IMR-90 (cell line): Measurements from ENCODE around the gene MED12L. TPM values are rescaled to one million over a fixed set of nuclear protein-coding genes. Genes with fewer than 3 reads are reported as not detected.

Experiments
- ATAC-seq: fragments of 200-7000 bp; cut with Tn5 transposase; 2 replicates; pipeline ENCODE4 v1.9.1; 2020; ENCODE audit warnings: low read depth, mild to moderate bottlenecking, moderate library complexity
- BruUV-seq: library from RNA; stranded (reverse); fragments of 400-500 nt; replicated peaks from 2 replicates; lab custom pipeline; 2021; lab: Mats Ljungman, UMichigan
- CTCF ChIA-PET: fragments of 300-600 bp; formaldehyde crosslinking; extraction: SDS; loops from one replicate; lab custom pipeline; 2021; ENCODE audit warnings: antibody characterized with exemption; lab: Yijun Ruan, JAX
- POLR2A ChIA-PET: fragments of 300-600 bp; sonication (Branson Sonifier 250); formaldehyde crosslinking; loops from one replicate; lab custom pipeline; 2022; ENCODE audit warnings: antibody characterized with exemption; ENCODE audit not compliant: unreplicated experiment; lab: Charles Lee
- DNase-seq: peaks from one replicate; pipeline ENCODE4 v3.0.0; 2013
- H2AFZ ChIP-seq: replicated peaks from 2 replicates; pipeline ENCODE3; 2013; ENCODE audit warnings: low read length, mild to moderate bottlenecking; ENCODE audit not compliant: poor library complexity
- H2AK5ac ChIP-seq: 2 replicates; pipeline ENCODE4 v1.6.1; 2013; ENCODE audit warnings: low read depth, low read length, inconsistent platforms
- H2AK9ac ChIP-seq: replicated peaks from 2 replicates; pipeline ENCODE3; 2013; ENCODE audit warnings: mild to moderate bottlenecking, low read depth, low read length, moderate library complexity; ENCODE audit not compliant: poor library complexity
- H2BK120ac ChIP-seq: 2 replicates; pipeline ENCODE4 v1.6.1; 2013; ENCODE audit warnings: low read depth, low read length, inconsistent platforms
- H2BK15ac ChIP-seq: 3 replicates; pipeline ENCODE4 v1.6.1; 2013; ENCODE audit warnings: low read depth, low read length, inconsistent platforms
- H2BK20ac ChIP-seq: 2 replicates; pipeline ENCODE4 v1.6.1; 2013; ENCODE audit warnings: low read depth, mild to moderate bottlenecking, inconsistent platforms, low read length, moderate library complexity
- H2BK5ac ChIP-seq: 2 replicates; pipeline ENCODE4 v1.6.1; 2013; ENCODE audit warnings: mild to moderate bottlenecking, low read depth, low read length, inconsistent platforms; ENCODE audit not compliant: poor library complexity, severe bottlenecking
- H3K14ac ChIP-seq: replicated peaks from 2 replicates; pipeline ENCODE4 v1.6.1; 2013; ENCODE audit warnings: low read depth, low read length, inconsistent platforms
- H3K18ac ChIP-seq: 2 replicates; pipeline ENCODE4 v1.6.1; 2013; ENCODE audit warnings: low read depth, low read length, control low read depth
- H3K23ac ChIP-seq: 2 replicates; pipeline ENCODE4 v1.6.1; 2013; ENCODE audit warnings: low read depth, low read length, inconsistent platforms
- H3K27ac ChIP-seq: 2 replicates; pipeline ENCODE4 v1.5.1; 2013; ENCODE audit warnings: mild to moderate bottlenecking, control low read depth, low read length; ENCODE audit not compliant: insufficient read depth
- H3K27me3 ChIP-seq: 2 replicates; pipeline ENCODE4 v1.6.1; 2013; ENCODE audit warnings: low read length; ENCODE audit not compliant: control insufficient read depth, insufficient read depth
- H3K36me3 ChIP-seq: 2 replicates; pipeline ENCODE4 v1.6.1; 2013; ENCODE audit warnings: low read length, mixed read lengths; ENCODE audit not compliant: control insufficient read depth, insufficient read depth
- H3K4ac ChIP-seq: 2 replicates; pipeline ENCODE4 v1.6.1; 2013; ENCODE audit warnings: low read depth, low read length, inconsistent platforms
- H3K4me1 ChIP-seq: 2 replicates; pipeline ENCODE4 v1.6.1; 2013; ENCODE audit warnings: low read length, mixed read lengths; ENCODE audit not compliant: control insufficient read depth, insufficient read depth
- H3K4me2 ChIP-seq: 2 replicates; pipeline ENCODE4 v1.6.1; 2013; ENCODE audit warnings: low read depth, mild to moderate bottlenecking, control low read depth, low read length, moderate library complexity
- H3K4me3 ChIP-seq: 2 replicates; pipeline ENCODE4 v1.5.1; 2013; ENCODE audit warnings: low read depth, mild to moderate bottlenecking, control low read depth, low read length, moderate library complexity; ENCODE audit not compliant: insufficient read depth
- H3K56ac ChIP-seq: 2 replicates; pipeline ENCODE4 v1.6.1; 2013; ENCODE audit warnings: low read length, inconsistent platforms; ENCODE audit not compliant: insufficient read depth; ENCODE audit errors: extremely low read depth
- H3K79me1 ChIP-seq, 2 experiments: 2 replicates each; pipeline ENCODE4 v1.6.1; 2013; ENCODE audit warnings: low read length in 2 of 2, inconsistent platforms in 1 of 2, low read depth in 1 of 2
- H3K9ac ChIP-seq: 2 replicates; pipeline ENCODE4 v1.6.1; 2013; ENCODE audit warnings: low read depth, low read length, control low read depth
- H3K9me1 ChIP-seq: 2 replicates; pipeline ENCODE4 v1.6.1; 2013; ENCODE audit warnings: low read length, inconsistent platforms; ENCODE audit not compliant: insufficient read depth
- H3K9me3 ChIP-seq: 2 replicates; pipeline ENCODE4 v1.6.1; 2013; ENCODE audit warnings: low read length; ENCODE audit not compliant: control insufficient read depth, insufficient read depth
- H4K20me1 ChIP-seq: 2 replicates; pipeline ENCODE4 v1.6.1; 2013; ENCODE audit warnings: low read length, inconsistent platforms; ENCODE audit not compliant: insufficient read depth
- H4K5ac ChIP-seq: 2 replicates; pipeline ENCODE4 v1.6.1; 2013; ENCODE audit warnings: mild to moderate bottlenecking, low read depth, low read length, control low read depth
- H4K8ac ChIP-seq, 2 experiments: 2 replicates each; pipeline ENCODE4 v1.6.1; 2013; ENCODE audit warnings: low read depth in 2 of 2, low read length in 2 of 2, control low read depth in 1 of 2, inconsistent platforms in 1 of 2
- H4K91ac ChIP-seq: 2 replicates; pipeline ENCODE4 v1.6.1; 2013; ENCODE audit warnings: low read depth, low read length, inconsistent platforms; ENCODE audit not compliant: insufficient read depth
- CEBPB ChIP-seq: IDR thresholded peaks from 2 replicates; pipeline ENCODE4 v1.6.1; 2012; ENCODE audit warnings: low read depth, low read length, improper control_type of control experiment
- NFE2L2 ChIP-seq: fragments of 150-350 bp; IDR thresholded peaks from 2 replicates; pipeline ENCODE4 v1.6.1; 2016; ENCODE audit warnings: low read depth, mild to moderate bottlenecking, low read length
- WGBS, 2 experiments: methylation state at CpG; one replicate each; pipeline versions ENCODE4 v1.1.5 to v1.1.7; 2013; ENCODE audit warnings: missing lambda C conversion rate in 2 of 2; ENCODE audit not compliant: insufficient read length in 1 of 2; ENCODE audit errors: extremely low coverage in 2 of 2; 5-methylcytosine and 5-hydroxymethylcytosine counted together
- dilution Hi-C: fragments of 300-500 bp; cut with HindIII; formaldehyde crosslinking; loops from one replicate; pipeline ENCODE4 v1.14.3; 2018; ENCODE audit warnings: low sequenced_read_pairs; ENCODE audit not compliant: unreplicated experiment
- in situ Hi-C: fragments of 300-500 bp; cut with MboI; formaldehyde crosslinking; loops from 3 replicates; pipeline ENCODE4 v1.14.3; 2019; ENCODE audit warnings: low sequenced_read_pairs, inconsistent platforms, mixed read lengths
- intact Hi-C: fragments of 100-400 bp; cut with micrococcal nuclease; formaldehyde crosslinking; loops from 2 replicates; pipeline ENCODE4 v1.10.0; 2022
- polyA plus RNA-seq, 3 experiments: library from polyadenylated mRNA; depleted of rRNA; stranded (reverse); fragments of >200 nt; gene quantifications; 2 replicates each; pipeline ENCODE4 v1.2.3, GENCODE V29; 2012; ENCODE audit warnings: low replicate concordance in 1 of 3
- total RNA-seq: library from RNA; depleted of rRNA; stranded (reverse); fragments of >200 nt; gene quantifications from 2 replicates; pipeline ENCODE4 v1.2.3, GENCODE V29; 2012

Gene MED12L
- total and polyA plus RNA-seq, 2 of the 4 experiments (the other 2 are of a cell fraction): 0.05 to 0.18 TPM

DNA sequence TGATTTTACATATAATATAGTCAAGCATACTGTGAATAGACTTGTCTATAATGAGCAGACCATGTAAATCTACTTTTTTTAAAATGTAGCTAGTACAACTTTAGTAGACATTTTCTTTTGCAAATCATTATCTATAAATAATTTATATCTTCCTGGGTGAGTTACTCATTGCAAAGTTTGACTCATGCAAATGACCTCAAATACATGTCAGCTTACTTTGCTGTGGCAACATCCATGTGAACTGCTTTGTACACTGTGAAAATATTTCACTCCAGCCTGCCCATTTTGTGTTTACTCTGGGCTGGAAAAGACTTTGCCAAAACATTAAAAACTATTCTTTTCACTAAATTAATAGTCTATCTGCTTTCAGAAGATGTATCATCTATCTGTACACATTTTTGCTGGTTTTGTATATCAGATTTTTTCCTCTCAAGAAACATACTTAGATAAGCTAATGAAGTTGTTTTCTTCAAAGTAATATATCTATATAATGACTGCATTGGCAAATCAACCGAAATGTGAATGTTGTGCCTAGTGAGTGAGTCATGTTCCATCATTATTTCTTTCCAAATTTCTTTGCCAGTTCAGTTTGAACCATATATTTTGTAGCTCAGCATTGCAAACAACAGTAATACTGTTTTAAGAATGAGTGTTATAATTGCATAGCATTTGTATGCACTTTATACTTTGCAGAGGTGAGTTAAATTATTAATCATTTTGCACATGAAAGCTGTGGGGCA is 348.9 kb downstream of the MED12L start (continued):
- peak; percentile 82 for TF ChIP-seq CEBPB

- intact Hi-C loops: loop anchor here (5.0 to 10.0 kb wide), 2 partner anchors 210 to 272 kb away; no protein-coding TSS in a partner anchor
- H2BK20ac ChIP-seq: no peak overlapping the region; the same call in 1 of the 2 replicates
- no peaks in the 10 kb centered on the region for H4K20me1 ChIP-seq
- H3K23ac ChIP-seq: no peak overlapping the region
- H3K27me3 ChIP-seq: no peaks in the 10 kb centered on the region
- H2BK5ac ChIP-seq: no peak overlapping the region
- dilution Hi-C loops: no loop called here
- H3K9ac ChIP-seq: no peak overlapping the region
- peaks cover 5% of the 10 kb centered on the region for H3K4me1 ChIP-seq
- ChIA-PET POLR2A (no interaction called here), CTCF (interaction anchor here (0.8 to 2.6 kb wide), 2 partner anchors 402 to 482 kb away, joined by 3 to 9 read pairs; no protein-coding TSS in a partner anchor)
- no peak for TF ChIP-seq NFE2L2
- TF ChIP-seq CEBPB: no peak
- DNase-seq (no peak), ATAC-seq (no peak)
- H3K18ac ChIP-seq: 0 out of 2 replicates have a peak overlapping the region, but pooled peaks have one; percentile 12
- H3K36me3 ChIP-seq: no peaks in the 10 kb centered on the region
- H2BK120ac ChIP-seq: peak overlapping the region; percentile 53; the same call in 1 of the 2 replicates
- H2BK15ac ChIP-seq: no peak overlapping the region; the same call in 2 of the 3 replicates
- no peaks in the 10 kb centered on the region for H3K79me1 ChIP-seq
- H2AK9ac ChIP-seq: no peak overlapping the region
- no TSS peak for BruUV-seq
- in situ Hi-C loops: loop anchor here (5.0 to 10.0 kb wide), 4 partner anchors 140 to 475 kb away; no protein-coding TSS in a partner anchor
- no peak overlapping the region for H3K56ac ChIP-seq
- WGBS, 2 experiments: 80% methylated on average over 1 of the region's 8 CpGs; no CpG with 5 or more reads in 1 of the 2 experiments
- H3K9me1 ChIP-seq: peaks cover 11% of the 10 kb centered on the region
- H3K4me3 ChIP-seq: no peak overlapping the region
- no peak overlapping the region for H3K4me2 ChIP-seq
- peak overlapping the region; percentile 82 for H2AK5ac ChIP-seq
- no peak overlapping the region for H2AFZ ChIP-seq
- no peaks in the 10 kb centered on the region for H3K9me3 ChIP-seq
- no peak overlapping the region for H4K91ac ChIP-seq
- no peak overlapping the region for H4K5ac ChIP-seq
- no peak overlapping the region for H3K14ac ChIP-seq
- H4K8ac ChIP-seq: no peak overlapping the region
- no peak overlapping the region for H3K4ac ChIP-seq
- H3K27ac ChIP-seq: no peak overlapping the region
These were observed 351.4 kb downstream of the MED12L start for GRCh38 chr3:151436675-151437446.
